SK-N-SH (cell line): Measurements from ENCODE around the gene ASB8.

Experiments
- CHD2 ChIP-seq: fragments of 150-350 bp; IDR thresholded peaks from 2 replicates; pipeline ENCODE4 v1.6.1; 2018; ENCODE audit warnings: low read length; ENCODE audit not compliant: partially characterized antibody
- CTCF ChIP-seq: fragments of 200-600 bp; sonication (generic); IDR thresholded peaks from 2 replicates; pipeline ENCODE4 v1.6.1; 2017; ENCODE audit warnings: antibody characterized with exemption, mild to moderate bottlenecking, moderate library complexity
- EZH2phosphoT487 ChIP-seq: fragments of 200-600 bp; sonication (generic); IDR thresholded peaks from 2 replicates; pipeline ENCODE4 v1.6.1; 2017; ENCODE audit warnings: low read depth, mixed run types, mild to moderate bottlenecking, antibody characterized with exemption, moderate library complexity, borderline replicate concordance
- FOSL2 ChIP-seq: IDR thresholded peaks from 2 replicates; pipeline ENCODE4 v1.4.0; 2012; ENCODE audit warnings: low read depth, mild to moderate bottlenecking, moderate library complexity, borderline replicate concordance
- MAX ChIP-seq: IDR thresholded peaks from 2 replicates; pipeline ENCODE4 v1.4.0; 2012; ENCODE audit warnings: low read depth
- MEF2A ChIP-seq: IDR thresholded peaks from 2 replicates; pipeline ENCODE4 v1.4.0; 2012; ENCODE audit warnings: low read depth, borderline replicate concordance
- NFIC ChIP-seq: IDR thresholded peaks from 2 replicates; pipeline ENCODE4 v1.4.0; 2012; ENCODE audit warnings: borderline replicate concordance
- TCF12 ChIP-seq: IDR thresholded peaks from 2 replicates; pipeline ENCODE4 v1.4.0; 2012
- YY1 ChIP-seq: IDR thresholded peaks from 2 replicates; pipeline ENCODE4 v1.4.0; 2012; ENCODE audit warnings: low read depth, mild to moderate bottlenecking

GRCh38 chr12:48164451-48164850, 7.1 kb upstream of the ASB8 start:
- no peak for TF ChIP-seq MAX
- TF ChIP-seq TCF12, result no peak
- TF ChIP-seq MEF2A, result no peak
- TF ChIP-seq YY1, result no peak
- TF ChIP-seq CTCF, result no peak
- TF ChIP-seq NFIC, result no peak
- TF ChIP-seq EZH2phosphoT487, result no peak
- no peak for TF ChIP-seq FOSL2
- TF ChIP-seq CHD2, result no peak
